Ascending aorta (tissue), 2 donors: ENCODE results near the gene LARGE2. TPM values are rescaled to one million over a fixed set of nuclear protein-coding genes. Genes with fewer than 3 reads are reported as not detected.

ENCODE experiments used
- DNase-seq, 2 donors: peaks; one replicate each; pipeline ENCODE4 v3.0.0-alpha.2; 2019; ENCODE audit warnings: low spot score in 2 of 2
- H3K27ac ChIP-seq, 2 donors: fragments of 200-600 bp; sonication (generic); one replicate each; pipeline ENCODE4 v1.5.1; 2016 to 2017; ENCODE audit warnings: mild to moderate bottlenecking in 1 of 2
- H3K27me3 ChIP-seq: fragments of 200-600 bp; sonication (generic); one replicate; pipeline ENCODE4 v1.5.1; 2017
- H3K36me3 ChIP-seq, 2 donors: fragments of 200-600 bp; sonication (generic); one replicate each; pipeline ENCODE4 v1.5.1; 2016
- H3K4me1 ChIP-seq, 2 donors: fragments of 200-600 bp; sonication (generic); one replicate each; pipeline ENCODE4 v1.5.1; 2016 to 2017; ENCODE audit warnings: mild to moderate bottlenecking in 1 of 2
- H3K4me3 ChIP-seq, 2 donors: fragments of 200-600 bp; sonication (generic); one replicate each; pipeline ENCODE4 v1.5.1; 2016 to 2017; ENCODE audit warnings: mild to moderate bottlenecking in 1 of 2
- H3K9me3 ChIP-seq, 2 donors: fragments of 200-600 bp; sonication (generic); one replicate each; pipeline ENCODE4 v1.5.1; 2016
- intact Hi-C: fragments of 100-400 bp; cut with DNase I; formaldehyde crosslinking; loops from one replicate; pipeline ENCODE4 v1.15.1; 2023
- total RNA-seq: library from RNA; depleted of rRNA; stranded (reverse); fragments of >200 nt; gene quantifications from one replicate; pipeline ENCODE4 v1.1.0, GENCODE V29; 2016
- TF ChIP-seq, protein P1 (sequence below), 3 experiments: fragments of 200-600 bp in 2 of 3; fragments of 450-650 bp in 1 of 3; sonication (generic) in 2 of 3; IDR thresholded peaks; one replicate each; pipeline ENCODE4 v1.5.1; 2016 to 2019; ENCODE audit warnings: antibody characterized with exemption in 3 of 3, mild to moderate bottlenecking in 1 of 3, moderate library complexity in 1 of 3

LARGE2 gene
- total RNA-seq, 1 donor from 2014 or later: not detected

- H3K4me1 ChIP-seq: no peaks in the 10 kb centered on the region
- TF ChIP-seq, protein P1, sequence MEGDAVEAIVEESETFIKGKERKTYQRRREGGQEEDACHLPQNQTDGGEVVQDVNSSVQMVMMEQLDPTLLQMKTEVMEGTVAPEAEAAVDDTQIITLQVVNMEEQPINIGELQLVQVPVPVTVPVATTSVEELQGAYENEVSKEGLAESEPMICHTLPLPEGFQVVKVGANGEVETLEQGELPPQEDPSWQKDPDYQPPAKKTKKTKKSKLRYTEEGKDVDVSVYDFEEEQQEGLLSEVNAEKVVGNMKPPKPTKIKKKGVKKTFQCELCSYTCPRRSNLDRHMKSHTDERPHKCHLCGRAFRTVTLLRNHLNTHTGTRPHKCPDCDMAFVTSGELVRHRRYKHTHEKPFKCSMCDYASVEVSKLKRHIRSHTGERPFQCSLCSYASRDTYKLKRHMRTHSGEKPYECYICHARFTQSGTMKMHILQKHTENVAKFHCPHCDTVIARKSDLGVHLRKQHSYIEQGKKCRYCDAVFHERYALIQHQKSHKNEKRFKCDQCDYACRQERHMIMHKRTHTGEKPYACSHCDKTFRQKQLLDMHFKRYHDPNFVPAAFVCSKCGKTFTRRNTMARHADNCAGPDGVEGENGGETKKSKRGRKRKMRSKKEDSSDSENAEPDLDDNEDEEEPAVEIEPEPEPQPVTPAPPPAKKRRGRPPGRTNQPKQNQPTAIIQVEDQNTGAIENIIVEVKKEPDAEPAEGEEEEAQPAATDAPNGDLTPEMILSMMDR (IDR thresholded peaks at IDR 0.05): no peak
- H3K27me3 ChIP-seq: no peaks in the 10 kb centered on the region
- H3K4me3 ChIP-seq: no peak within 1 kb of the TSS
- no peak for DNase-seq
- intact Hi-C loops: no loop called here
- H3K27ac ChIP-seq: no peak within 1 kb of the TSS
- H3K36me3 ChIP-seq: peaks cover 28 to 38% of the 10 kb centered on the region in 2 donors
- no peaks in the 10 kb centered on the region for H3K9me3 ChIP-seq
These were observed 15.4 kb upstream of the LARGE2 start, which contains the start of gene FREY1 for GRCh38 chr11:45906965-45907611. FREY1 (minus strand) TSS chr11:45907271; CDS start chr11:45907245, 26 bp downstream.

- peaks cover 35 to 44% of the 10 kb centered on the region in 2 donors for H3K36me3 ChIP-seq
- no peaks in the 10 kb centered on the region for H3K4me1 ChIP-seq
- intact Hi-C loops: no loop called here
- no peak for DNase-seq
- H3K9me3 ChIP-seq: no peaks in the 10 kb centered on the region
- no peak overlapping the region for H3K4me3 ChIP-seq
- no peak overlapping the region for H3K27ac ChIP-seq
- no peaks in the 10 kb centered on the region for H3K27me3 ChIP-seq
- TF ChIP-seq, protein P1 (IDR thresholded peaks at IDR 0.05): no peak
These were observed 14.5 kb upstream of the LARGE2 start for GRCh38 chr11:45907911-45908370.

DNA sequence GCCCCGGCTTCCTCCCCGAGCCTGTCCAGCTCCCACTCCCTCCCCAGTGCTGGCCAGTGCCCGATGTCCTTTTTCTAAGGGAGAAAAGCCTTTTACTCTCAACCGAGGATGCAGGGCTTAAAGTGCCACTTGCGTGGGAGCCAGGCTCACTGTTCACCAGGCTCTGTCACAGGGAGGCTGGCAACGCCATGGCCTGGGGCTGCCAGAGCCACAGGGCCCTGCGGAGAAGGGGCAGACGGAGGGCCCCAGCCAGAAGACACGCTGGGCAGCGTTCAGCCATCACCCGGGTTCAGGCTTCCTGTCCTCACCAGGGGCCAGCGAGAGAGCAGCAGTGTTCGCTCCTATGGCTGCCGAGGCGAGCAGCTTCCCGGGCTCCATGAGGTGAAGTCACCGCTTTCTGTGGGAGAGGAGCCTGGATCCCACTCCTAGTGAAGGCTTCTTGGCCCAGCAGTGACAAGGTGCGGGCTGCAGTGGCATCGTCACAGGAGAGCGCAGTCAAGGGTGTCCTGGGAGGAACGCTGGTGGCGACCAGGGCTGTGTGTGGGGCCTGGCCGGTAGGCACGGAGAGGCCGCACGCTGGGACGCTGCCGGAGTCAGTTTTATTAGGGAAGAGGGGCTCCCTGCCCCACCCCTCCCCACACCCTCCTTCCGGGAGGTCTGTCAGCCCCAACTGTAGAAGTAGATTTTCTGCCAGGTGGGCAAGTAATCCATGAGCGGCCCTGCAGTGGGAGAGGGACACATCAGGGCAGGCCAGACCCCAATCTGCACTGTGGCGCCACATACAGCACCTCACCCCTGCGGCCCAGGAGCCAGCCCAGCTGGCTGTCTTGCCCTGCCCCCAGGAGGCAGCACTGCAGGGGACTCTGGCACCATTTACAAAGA is 12.6 kb upstream of the LARGE2 start:
- Histone ChIP-seq H3K4me3 (no peak overlapping the region), H3K27ac (no peak overlapping the region), H3K27me3 (no peaks in the 10 kb centered on the region), H3K9me3 (no peaks in the 10 kb centered on the region), H3K36me3 (peaks cover 52 to 53% of the 10 kb centered on the region in 2 donors), H3K4me1 (no peaks in the 10 kb centered on the region)
- no peak for DNase-seq
- TF ChIP-seq, protein P1 (IDR thresholded peaks at IDR 0.05): no peak
- intact Hi-C loops: no loop called here

DNA sequence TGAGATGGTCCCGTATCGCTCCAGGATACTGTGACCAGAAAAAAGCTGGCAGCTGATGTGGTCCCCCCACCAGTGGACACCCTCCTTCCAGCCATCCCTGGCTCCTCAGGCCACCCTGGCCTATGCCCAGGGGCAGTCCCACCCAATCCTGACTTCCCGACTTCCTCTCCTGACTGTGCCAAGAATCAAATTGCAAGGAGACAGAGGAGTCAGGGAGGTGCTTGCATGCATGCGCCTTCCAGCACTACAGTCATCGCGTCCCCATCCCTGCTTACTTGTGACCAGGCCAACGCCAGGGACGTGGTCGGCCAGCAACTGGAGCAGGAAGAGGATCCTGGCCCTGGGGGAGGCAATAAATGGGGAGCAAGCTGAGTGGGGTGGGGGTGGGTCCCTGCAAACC is 11.8 kb upstream of the LARGE2 start:
- peaks cover 52 to 61% of the 10 kb centered on the region in 2 donors for H3K36me3 ChIP-seq
- no peak overlapping the region for H3K27ac ChIP-seq
- H3K9me3 ChIP-seq: no peaks in the 10 kb centered on the region
- intact Hi-C loops: no loop called here
- no peaks in the 10 kb centered on the region for H3K4me1 ChIP-seq
- DNase-seq: no peak
- TF ChIP-seq, protein P1 (IDR thresholded peaks at IDR 0.05): no peak
- H3K4me3 ChIP-seq: no peak overlapping the region
- no peaks in the 10 kb centered on the region for H3K27me3 ChIP-seq

DNA sequence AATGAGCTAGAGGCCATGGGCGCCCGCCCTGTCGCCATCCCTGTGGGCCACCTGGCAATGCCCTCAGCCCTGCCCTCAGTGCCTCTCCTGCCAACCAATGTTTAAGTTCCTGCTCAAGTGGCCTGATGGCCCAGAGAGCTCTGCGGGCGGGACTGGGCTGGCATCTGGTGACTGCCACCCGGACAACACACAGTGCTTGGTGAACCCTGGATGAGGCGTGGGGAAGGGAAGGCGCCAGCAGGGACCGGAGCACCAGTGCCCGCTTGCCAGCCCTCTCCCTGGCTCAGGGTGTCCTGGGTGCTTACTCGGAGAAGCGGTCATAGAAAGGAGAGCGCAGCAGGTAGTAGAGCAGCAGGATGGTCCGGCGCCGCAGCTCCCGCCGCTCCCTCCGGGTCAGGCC is 8.9 kb upstream of the LARGE2 start:
- Histone ChIP-seq H3K4me1 (peaks cover 0 to 9% of the 10 kb centered on the region in 2 donors), H3K9me3 (no peaks in the 10 kb centered on the region), H3K27me3 (no peaks in the 10 kb centered on the region), H3K36me3 (peaks cover 52 to 66% of the 10 kb centered on the region in 2 donors), H3K4me3 (no peak overlapping the region), H3K27ac (no peak overlapping the region)
- TF ChIP-seq, protein P1 (IDR thresholded peaks at IDR 0.05): no peak
- no peak for DNase-seq
- intact Hi-C loops: no loop called here
